CD1c-positive myeloid dendritic cell (primary cell): ENCODE results near the gene DCTN2.
A peak's percentile ranks its signal among the peaks of the same experiment; 100 is the strongest.

Experiments
- DNase-seq: peaks from one replicate; pipeline ENCODE4 v3.0.0-alpha.2; 2016; ENCODE audit errors: extremely low spot score

DCTN2 gene

DNA sequence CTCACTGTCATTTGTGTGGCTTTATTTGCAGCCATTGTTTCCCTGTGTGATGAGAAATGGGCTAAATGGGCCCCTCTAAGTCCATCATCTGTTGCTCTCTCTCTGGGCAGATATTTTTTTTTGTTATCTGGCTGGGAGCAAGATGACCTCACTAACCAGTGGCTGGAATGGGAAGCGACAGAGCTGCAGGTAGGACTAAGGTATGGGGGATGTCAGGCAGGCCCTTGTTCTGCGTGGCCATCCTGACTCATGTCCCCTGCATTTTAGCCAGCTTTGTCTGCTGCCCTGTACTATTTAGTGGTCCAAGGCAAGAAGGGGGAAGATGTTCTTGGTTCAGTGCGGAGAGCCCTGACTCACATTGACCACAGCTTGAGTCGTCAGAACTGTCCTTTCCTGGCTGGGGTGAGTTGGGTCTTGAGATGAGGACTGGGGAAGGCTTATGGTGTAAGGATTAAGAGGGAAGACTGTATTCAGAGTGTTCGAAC, 57.8 kb downstream of the DCTN2 start:
- DNase-seq: no peak

DNA sequence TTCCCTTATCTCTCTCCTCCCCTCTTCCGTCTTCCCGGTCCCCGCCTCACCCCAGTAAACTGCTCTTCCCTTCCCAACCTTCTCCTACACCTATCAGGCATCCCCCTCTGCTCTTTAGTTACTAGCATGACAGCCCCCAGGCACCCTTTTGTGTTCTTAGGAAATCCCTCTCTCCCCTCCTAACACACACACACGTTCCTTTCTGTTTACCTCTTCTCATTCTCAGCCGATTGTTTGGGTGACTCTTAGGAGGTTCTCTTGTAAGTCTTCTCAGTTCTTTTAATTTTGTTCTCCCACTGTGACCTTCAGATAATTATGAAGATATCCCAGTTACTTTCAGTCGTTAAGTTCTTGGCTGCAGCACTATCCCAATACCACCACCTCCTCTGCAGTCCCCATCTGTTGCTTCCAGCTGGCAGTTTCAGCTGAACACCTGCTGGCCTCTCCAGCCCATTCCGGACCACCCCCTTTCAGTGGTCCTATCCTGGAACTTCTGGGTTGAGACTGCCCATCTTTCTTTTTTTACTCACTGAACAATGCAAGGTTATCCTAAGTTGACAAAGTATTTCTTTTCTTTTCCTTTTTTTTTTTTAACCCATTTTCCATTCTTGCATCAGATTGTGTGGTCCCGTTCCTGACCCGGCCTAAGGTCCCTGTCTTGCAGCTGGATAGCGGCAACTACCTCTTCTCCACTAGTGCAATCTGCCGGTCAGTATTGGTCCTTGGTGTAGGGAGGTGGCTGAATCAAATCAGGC, 58.4 kb downstream of the DCTN2 start:
- no peak for DNase-seq

DNA sequence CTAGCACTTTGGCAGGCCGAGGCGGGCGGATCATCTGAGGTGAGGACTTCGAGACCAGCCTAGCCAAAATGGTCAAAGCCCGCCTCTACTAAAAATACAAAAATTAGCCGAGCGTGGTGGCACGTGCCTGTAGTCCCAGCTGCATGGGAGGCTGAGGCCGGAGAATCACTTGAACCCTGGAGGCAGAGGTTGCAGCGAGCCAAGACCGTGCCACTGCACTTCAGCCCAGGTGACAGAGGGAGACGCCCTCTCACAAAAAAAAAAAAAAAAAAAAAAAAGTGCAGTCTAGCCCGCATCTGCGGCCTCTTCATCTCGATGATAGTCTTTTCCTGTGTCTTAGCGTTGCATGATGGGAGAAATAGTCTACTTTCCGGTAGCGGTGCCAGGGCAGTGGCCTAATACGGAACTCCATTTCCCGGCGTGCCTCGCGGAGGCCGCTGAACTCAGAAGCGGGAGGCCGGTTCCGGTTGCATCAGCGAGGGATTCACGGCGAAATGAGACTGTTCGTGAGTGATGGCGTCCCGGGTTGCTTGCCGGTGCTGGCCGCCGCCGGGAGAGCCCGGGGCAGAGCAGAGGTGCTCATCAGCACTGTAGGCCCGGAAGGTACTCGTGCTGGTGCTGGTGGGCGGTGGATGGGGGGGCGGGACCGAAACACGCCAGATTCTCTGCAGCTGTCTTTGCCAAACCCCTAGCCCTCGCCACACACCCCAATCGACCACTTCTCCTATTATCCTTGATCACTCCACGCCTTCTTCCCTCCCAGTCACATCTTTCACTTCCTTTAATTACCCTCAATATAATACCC, 59.2 kb downstream of the DCTN2 start, which contains the start of gene MARS1:
MARS1 (plus strand) TSS at position 472 of the 805 bp plus-strand sequence; CDS start at position 495, 23 bp downstream.
- peak; percentile 95 for DNase-seq

DNA sequence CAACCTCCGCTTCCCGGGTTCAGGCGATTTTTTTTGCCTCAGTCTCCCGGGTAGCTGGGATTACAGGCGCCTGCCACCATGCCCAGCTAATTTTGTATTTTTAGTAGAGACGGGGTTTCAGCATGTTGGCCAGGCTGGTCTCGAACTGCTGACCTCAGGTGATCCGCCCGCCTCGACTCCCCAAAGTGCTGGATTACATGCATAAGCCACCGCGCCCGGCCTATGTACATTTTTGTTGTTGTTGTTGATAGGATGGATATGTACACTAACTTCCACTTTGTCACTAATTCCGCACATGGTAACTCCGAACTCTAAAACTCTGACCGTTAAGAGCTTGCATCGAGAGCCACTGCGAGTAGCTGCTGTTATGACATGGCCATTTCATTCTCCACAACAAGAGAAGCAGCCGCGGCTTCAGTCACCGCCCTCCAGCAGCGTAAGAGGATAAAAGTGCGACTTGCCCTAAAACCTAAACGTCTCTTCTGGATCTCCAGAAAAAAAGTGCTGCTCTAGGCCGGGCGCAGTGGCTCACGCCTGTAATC, 59.9 kb downstream of the DCTN2 start:
- no peak for DNase-seq

DNA sequence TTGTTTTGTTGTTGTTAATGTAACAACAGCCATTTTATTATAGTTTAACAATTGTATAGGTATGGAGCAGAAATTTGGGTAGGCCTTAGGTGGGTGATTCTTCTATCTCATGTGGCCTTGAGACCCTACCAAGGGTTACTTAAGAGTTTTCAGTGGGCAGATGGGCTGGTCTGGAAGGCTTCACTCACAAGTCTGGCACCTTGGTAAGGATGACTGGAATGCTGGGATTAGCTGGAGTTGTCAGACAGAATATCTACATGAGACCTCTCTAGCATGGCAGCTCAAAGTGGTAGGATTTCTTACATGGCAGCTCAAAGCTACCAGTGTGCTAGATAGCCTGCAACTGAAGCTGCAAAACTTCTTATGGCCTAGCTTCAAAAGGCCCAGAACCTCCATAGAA, 61.3 kb downstream of the DCTN2 start:
- DNase-seq: no peak

DNA sequence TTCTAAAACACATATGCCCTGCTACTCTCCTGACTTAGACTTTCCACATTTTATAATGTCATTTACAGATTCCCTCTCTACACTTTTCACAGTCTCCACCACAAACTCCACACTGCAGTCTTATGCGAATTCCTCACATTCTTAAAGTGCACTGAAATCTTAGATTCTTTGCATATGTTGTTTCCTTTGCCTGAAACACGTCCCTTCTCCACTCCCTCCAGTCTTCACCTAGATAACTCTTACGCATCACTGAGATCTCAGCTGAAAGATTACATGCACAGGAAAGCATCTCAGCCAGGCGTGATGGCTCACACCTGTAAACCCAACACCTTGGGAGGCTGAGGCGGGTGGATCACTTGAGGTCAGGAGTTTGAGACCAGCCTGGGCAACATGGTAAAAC, 63.5 kb downstream of the DCTN2 start:
- no peak for DNase-seq

DNA sequence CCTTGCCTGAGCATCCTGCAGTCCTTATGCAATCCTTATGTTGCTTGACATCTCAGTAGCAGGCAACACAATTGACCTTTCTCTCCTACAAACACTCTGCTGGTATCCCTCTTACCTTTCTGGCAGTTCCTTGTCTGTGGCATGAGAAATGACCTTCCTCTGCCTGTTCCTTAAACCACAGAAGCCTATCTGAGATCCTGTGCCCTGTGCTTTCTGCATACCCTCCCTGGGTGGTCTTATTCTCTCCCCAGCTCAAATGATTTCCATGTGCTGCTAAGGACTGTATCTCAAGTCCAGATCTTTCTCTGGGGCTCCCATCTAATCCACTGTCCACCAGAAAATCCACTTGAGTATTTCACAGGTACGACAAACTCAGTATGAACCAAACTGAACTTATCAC, 65.3 kb downstream of the DCTN2 start:
- DNase-seq: no peak
